ENCODE results near the gene PSORS1C1.

PSORS1C1 gene

DNA sequence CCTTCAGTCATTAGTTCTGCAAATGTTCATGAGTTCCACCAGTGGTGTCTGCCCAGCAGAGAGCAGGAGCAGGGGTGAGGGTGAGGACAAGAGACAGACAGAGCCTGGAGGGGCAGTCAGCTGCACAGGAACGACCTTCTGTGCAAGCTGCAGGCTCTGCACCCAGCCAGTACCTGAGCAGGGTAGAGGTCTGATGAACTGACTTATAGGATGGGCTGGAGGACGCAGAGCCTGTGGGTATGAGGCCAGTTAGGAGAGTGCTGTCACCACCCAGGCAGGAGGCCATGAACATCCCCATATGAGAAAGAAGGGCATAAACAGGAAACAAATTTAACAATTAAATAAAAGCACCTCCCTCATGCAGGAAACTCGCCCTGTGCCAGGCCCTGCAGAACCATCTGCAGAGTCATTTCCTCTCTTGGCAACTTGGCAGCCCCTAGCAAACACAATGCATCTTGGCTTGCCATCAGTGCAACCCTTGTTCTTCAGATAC is 20.2 kb upstream of the PSORS1C1 start:
- DNase-seq (ENCODE audit: low read depth in 4 of 4, low spot score in 1 of 4) = no peak

GRCh38 chr6:31096215-31096614 is 18.4 kb upstream of the PSORS1C1 start:
- no peak for DNase-seq (ENCODE audit: low read depth in 4 of 4, low spot score in 1 of 4)

- no peak for DNase-seq (ENCODE audit: low read depth in 4 of 4, low spot score in 1 of 4)
Observed at GRCh38 chr6:31096656-31097055, 17.9 kb upstream of the PSORS1C1 start.

GRCh38 chr6:31098449-31098938 is 16.1 kb upstream of the PSORS1C1 start:
- DNase-seq (ENCODE audit: low read depth in 4 of 4, low spot score in 1 of 4) = no peak

- no peak for DNase-seq (ENCODE audit: low read depth in 4 of 4, low spot score in 1 of 4)
Observed at GRCh38 chr6:31103136-31103535, 11.5 kb upstream of the PSORS1C1 start.

DNA sequence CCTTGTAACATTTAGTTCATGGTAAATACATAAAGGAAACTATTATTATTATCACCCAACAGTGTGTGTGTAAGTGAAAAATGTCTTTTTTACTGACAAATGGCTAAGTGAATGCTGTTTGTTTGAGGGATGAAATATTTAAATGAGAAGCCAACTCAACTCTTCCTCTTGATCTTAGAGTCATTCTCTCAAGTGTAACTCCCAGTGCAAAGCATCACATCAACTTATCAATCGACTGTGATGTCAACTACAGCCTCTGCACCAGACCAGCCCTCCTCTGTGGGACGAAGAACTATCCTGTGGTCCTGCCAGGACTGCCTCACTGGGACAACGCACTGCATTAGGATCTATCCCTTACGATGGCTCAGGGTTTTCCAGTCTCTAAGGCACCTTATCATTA is 7.5 kb upstream of the PSORS1C1 start:
- no peak for DNase-seq (ENCODE audit: low read depth in 4 of 4, low spot score in 1 of 4)

DNA sequence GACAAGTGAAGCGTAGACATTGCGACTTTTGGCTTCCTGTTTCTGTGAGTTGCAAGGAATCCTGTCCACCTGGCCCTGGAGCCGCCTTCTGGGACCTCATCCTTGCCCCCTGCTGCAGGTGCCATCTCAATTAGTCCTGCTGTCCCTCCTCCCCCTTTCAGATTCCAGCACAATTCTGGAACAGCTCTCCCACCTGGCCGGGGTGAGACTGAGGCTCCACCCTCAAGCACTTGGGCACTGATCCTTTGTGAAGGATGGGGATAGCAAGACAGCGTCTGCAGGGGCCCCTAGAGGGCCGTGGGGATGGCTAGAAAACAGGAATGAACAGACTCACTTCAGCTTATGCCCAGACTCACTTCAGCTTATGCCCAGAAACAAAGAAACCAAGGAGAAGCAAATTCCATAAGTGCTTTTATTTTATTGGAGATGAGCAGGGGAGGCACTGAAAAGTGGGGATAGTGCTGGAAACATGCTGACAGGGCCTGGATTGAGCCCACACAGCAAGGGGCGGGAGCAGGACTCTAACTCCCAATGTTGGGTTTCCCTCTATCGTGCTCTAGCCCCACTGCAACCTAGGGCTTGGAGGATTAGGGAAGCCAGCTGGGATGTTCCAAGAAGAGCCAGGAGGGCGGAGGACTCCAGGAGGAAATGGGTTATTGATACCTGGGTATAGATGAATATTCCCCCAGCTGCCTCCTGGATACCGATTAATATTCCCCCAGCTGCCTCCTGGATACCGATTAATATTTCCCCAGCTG is 3.6 kb upstream of the PSORS1C1 start:
- DNase-seq (ENCODE audit: low read depth in 4 of 4, low spot score in 1 of 4) = no peak

- DNase-seq (ENCODE audit: low read depth in 4 of 4, low spot score in 1 of 4) = no peak
Observed at GRCh38 chr6:31111712-31112111, 2.9 kb upstream of the PSORS1C1 start.

GRCh38 chr6:31112478-31112877 is 2.1 kb upstream of the PSORS1C1 start, which contains the start of gene C6orf15:
Gene C6orf15, minus strand, starts transcription at chr6:31112575. Its CDS starts 20 bp downstream, at chr6:31112555.
- DNase-seq (ENCODE audit: low read depth in 4 of 4, low spot score in 1 of 4) = no peak

GRCh38 chr6:31113861-31114540 is 599 bp upstream of the PSORS1C1 start:
- DNase-seq (ENCODE audit: low read depth in 4 of 4, low spot score in 1 of 4) = no peak

DNA sequence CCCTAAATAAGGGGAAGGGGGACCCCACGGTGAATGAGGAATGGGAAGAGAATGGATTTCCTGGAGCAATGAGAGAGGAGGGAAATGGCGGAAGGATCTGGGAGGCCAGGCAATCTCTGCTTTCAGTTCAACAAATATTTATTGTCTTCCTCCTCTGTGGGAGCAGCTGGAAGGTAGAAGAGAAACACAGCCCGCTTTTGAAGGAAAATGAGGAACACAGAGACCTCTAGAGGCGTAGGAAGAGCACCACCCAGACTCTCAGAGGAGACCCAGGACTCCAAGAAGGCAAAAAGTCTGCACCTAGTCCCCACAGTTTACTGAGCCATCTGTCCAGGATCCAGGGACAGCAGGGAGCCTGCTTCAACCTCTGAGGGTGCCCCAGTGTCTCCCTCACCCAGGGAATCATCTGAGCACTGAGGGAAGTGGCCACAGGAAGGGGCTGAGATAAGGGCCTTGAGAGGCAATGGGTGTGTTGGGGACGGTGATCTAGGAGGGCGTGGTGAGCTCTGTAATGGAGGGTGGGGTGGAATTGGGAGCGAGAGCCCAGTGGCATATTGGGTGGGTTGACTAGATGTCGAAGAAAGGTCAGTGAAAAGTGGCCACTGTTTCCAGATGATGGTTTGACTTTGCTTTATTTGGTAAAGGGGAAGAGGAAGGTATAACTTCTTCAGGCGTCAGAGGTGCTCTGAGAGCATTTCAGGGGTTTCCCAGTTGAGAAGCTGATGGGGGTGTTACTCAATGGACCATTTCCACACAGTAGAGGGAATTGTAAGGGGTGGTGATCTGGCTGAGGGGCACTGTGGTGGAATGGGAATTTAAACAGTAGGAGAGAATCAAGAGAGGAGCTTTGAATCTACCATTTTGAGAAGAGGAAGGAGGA is 610 bp downstream of the PSORS1C1 start:
- no peak for DNase-seq (ENCODE audit: low read depth in 4 of 4, low spot score in 1 of 4)

- no peak for DNase-seq (ENCODE audit: low read depth in 4 of 4, low spot score in 1 of 4)
Observed at GRCh38 chr6:31115941-31116560, 1.5 kb downstream of the PSORS1C1 start.

DNA sequence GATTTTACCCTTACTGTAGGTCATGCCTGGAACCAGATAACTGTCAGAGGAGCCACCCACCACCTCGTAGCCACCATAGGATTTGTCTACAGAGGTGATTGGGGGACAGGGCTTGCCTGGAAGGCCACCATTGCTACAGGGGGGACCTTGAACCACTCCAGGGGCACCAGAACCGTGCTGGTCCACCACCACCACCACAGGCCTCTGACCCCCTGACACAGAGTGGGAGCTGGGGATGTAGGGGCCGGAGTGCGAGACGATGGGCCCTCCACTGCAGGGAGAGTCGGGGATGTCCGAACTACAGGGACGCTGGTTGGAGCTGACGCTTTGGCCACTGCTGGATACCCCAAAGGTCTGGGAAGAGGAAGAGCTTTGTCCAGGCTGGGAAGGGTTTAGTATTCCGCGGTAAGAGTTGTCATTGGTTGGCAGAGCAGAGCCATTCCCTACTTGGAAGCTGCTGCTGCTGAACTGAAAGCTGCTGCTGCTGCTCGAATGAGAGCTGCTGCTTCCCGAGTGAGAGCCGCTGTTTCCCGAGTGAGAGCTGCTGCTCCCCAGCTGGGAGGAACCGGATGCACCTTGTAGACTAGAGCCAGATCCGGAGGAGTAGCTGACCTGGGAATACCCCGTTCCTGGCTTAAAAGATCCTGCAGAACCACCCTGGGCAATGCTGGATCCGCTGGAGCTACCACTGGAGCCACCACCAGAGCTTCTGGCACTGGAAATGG is 2.2 kb downstream of the PSORS1C1 start:
- DNase-seq (ENCODE audit: low read depth in 4 of 4, low spot score in 1 of 4) = no peak

- no peak for DNase-seq (ENCODE audit: low read depth in 4 of 4, low spot score in 1 of 4)
Observed at GRCh38 chr6:31118178-31118577, 3.6 kb downstream of the PSORS1C1 start.

DNA sequence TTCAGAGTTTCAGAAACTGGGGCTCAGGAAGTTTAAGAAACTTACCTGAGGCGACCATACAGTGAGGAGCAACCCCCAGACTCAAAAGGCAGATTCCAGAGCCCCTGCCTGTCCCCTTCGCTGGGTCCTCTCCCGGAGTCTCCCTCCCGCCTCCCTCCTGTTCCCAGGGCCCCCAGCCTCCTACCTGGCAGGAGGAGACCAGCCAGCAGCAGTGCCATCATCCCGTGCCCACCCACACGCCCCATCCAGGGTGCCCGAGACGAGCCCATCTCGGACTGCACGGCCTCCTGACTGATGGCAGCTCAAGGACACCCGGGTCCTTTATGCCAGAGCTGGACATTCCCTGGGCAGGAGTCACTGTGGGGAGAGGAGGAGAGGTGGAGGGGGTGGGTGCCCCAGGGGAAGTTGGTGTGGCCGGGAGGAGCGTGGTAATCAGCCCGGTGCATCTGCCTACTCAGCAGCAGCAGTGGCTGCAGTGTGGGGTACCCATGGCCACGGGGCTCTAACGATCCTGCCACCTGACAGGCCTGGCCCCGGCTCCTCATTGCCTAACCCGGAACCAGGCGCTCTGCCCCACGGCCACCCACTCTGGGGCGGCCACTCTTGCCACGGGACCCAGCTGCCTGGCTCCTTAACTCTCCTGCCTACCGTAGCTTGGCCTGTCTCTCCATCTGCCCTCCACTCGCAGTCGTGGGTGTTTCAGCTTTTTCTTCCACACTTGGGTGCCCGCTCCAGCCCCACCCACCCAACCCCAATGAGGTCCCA is 5.7 kb downstream of the PSORS1C1 start, which contains the start of gene CDSN:
CDSN (minus strand) TSS at position 296 of the 765 bp plus-strand sequence; CDS start at position 269, 27 bp downstream.
- no peak for DNase-seq (ENCODE audit: low read depth in 4 of 4, low spot score in 1 of 4)

DNA sequence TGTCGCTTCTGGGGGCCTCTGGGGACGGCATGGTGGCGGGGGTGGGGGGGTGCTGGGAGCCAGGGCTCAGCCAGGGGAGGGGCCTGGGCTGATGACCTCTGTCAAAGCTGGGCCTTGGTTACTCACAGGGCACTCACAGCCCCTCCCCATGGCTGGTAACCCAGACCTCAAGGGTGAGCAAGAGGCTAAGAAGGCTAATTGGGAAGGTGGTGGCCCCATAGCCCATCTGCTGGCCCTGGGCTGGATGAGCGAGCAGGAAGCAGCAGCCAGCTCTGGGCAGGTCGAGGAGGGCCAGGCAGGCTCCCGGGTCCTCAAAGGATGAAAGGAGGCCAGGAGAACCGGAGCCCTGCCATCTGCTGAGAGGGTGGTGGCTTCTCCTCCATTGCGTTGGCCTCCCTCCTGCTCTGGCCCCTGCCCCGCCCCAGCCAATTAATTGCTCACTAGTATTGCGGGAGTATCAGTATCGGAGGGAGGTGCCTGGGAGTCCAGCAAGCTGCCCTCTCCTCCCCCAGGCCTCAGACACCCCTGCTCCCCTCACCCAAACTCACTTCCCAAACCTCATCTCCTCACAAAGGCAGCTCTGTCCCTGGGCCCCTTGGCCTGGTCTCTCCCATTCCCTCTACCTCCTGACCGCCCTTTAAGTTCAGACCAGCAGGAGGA is 6.7 kb downstream of the PSORS1C1 start:
- DNase-seq (ENCODE audit: low read depth in 4 of 4, low spot score in 1 of 4) = no peak

- no peak for DNase-seq (ENCODE audit: low read depth in 4 of 4, low spot score in 1 of 4)
Observed at GRCh38 chr6:31122791-31123706, 8.4 kb downstream of the PSORS1C1 start.

DNA sequence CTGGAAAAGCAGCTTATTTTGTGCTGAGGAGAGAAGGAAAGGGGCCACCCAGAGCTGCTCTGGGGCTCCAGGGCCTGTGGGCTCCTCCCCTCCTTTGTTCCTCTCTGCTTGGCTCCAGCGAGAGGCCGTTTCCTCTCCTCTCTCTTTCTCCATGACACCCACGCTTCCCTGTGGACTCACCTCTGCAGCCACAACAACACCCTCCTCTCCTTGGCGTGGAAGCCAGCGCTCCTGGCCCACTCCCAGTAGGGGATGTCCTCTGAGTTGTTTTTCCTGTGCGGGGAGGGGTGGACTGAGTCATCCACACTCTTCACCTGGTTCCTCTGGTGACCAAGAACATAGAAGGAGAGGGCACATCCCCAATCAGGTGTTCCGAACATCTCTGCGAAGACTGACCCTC is 10.6 kb downstream of the PSORS1C1 start:
- no peak for DNase-seq (ENCODE audit: low read depth in 4 of 4, low spot score in 1 of 4)
